Stimulated activated effector memory CD8-positive, alpha-beta T cell treated with anti-CD3 and anti-CD28 coated beads, Interleukin-12 subunit alpha, Interleukin-12 subunit beta, amount 100 ng/mL, for 72 hours (primary cell): ENCODE measurements around the gene EFCAB11.
A peak's percentile ranks its signal among the peaks of the same experiment; 100 is the strongest.

Source experiments
- ATAC-seq: fragments of 150-1000 bp; cut with Tn5 transposase; 2 replicates; pipeline ENCODE4 v1.10.0; 2021
- DNase-seq, 2 donors: peaks; one replicate each; pipeline ENCODE4 v3.0.0; 2021 to 2022; ENCODE audit warnings: low spot score in 2 of 2
- H3K27ac Mint-ChIP-seq: one replicate; pipeline ENCODE4 v1.8.0; 2022; ENCODE audit warnings: mild to moderate bottlenecking, mixed read lengths
- H3K36me3 Mint-ChIP-seq: one replicate; pipeline ENCODE4 v1.8.0; 2022; ENCODE audit warnings: mild to moderate bottlenecking, mixed read lengths
- H3K4me1 Mint-ChIP-seq: one replicate; pipeline ENCODE4 v1.8.0; 2022; ENCODE audit warnings: mixed read lengths
- H3K4me3 Mint-ChIP-seq: one replicate; pipeline ENCODE4 v1.8.0; 2022; ENCODE audit warnings: mild to moderate bottlenecking, mixed read lengths
- H3K9me3 Mint-ChIP-seq: one replicate; pipeline ENCODE4 v1.8.0; 2022; ENCODE audit warnings: mixed read lengths

EFCAB11 gene

GRCh38 chr14:89954070-89955021 lies at the start of gene EFCAB11:
EFCAB11 (minus strand) TSS chr14:89954730; CDS start chr14:89954660, 70 bp downstream.
- DNase-seq (peak; percentile 78 to 96), ATAC-seq (peak; percentile 83)
- H3K4me3 Mint-ChIP-seq: peak within 1 kb of the TSS; percentile 95
- peaks cover 59% of the 10 kb centered on the region for H3K36me3 Mint-ChIP-seq
- peak within 1 kb of the TSS; percentile 94 for H3K27ac Mint-ChIP-seq
- H3K9me3 Mint-ChIP-seq: no peaks in the 10 kb centered on the region
- H3K4me1 Mint-ChIP-seq: peaks cover 49% of the 10 kb centered on the region

GRCh38 chr14:90003526-90004307 lies 49.2 kb upstream of the EFCAB11 start:
- ATAC-seq: peak; percentile 81
- H3K4me1 Mint-ChIP-seq: peaks cover 10% of the 10 kb centered on the region

GRCh38 chr14:90000935-90001334 lies 46.4 kb upstream of the EFCAB11 start:
- Mint-ChIP-seq H3K36me3 (peaks cover 98% of the 10 kb centered on the region), H3K4me1 (peaks cover 16% of the 10 kb centered on the region), H3K9me3 (no peaks in the 10 kb centered on the region), H3K4me3 (no peak overlapping the region), H3K27ac (no peak overlapping the region)
- DNase-seq (no peak), ATAC-seq (no peak)

More at GRCh38 chr14:90003526-90004307, 49.2 kb upstream of the EFCAB11 start:
- Mint-ChIP-seq H3K4me3 (no peak overlapping the region), H3K9me3 (no peaks in the 10 kb centered on the region), H3K36me3 (peaks cover 98% of the 10 kb centered on the region), H3K27ac (no peak overlapping the region)
- no peak for DNase-seq

GRCh38 chr14:89996963-89997362 lies 42.4 kb upstream of the EFCAB11 start:
- H3K27ac Mint-ChIP-seq: no peak overlapping the region
- no peak overlapping the region for H3K4me3 Mint-ChIP-seq
- peaks cover 100% of the 10 kb centered on the region for H3K36me3 Mint-ChIP-seq
- H3K9me3 Mint-ChIP-seq: no peaks in the 10 kb centered on the region
- peaks cover 5% of the 10 kb centered on the region for H3K4me1 Mint-ChIP-seq
- ATAC-seq: no peak
- DNase-seq: no peak

GRCh38 chr14:89992273-89992672 lies 37.7 kb upstream of the EFCAB11 start:
- DNase-seq: no peak
- H3K4me1 Mint-ChIP-seq: peaks cover 5% of the 10 kb centered on the region
- no peak overlapping the region for H3K27ac Mint-ChIP-seq
- no peak overlapping the region for H3K4me3 Mint-ChIP-seq
- no peak for ATAC-seq
- H3K9me3 Mint-ChIP-seq: no peaks in the 10 kb centered on the region
- peaks cover 100% of the 10 kb centered on the region for H3K36me3 Mint-ChIP-seq

GRCh38 chr14:89990623-89991275 lies 36.2 kb upstream of the EFCAB11 start:
- Mint-ChIP-seq H3K27ac (peak overlapping the region; percentile 29), H3K36me3 (peaks cover 100% of the 10 kb centered on the region), H3K4me3 (no peak overlapping the region), H3K4me1 (no peaks in the 10 kb centered on the region), H3K9me3 (no peaks in the 10 kb centered on the region)
- no peak for DNase-seq
- no peak for ATAC-seq

- Mint-ChIP-seq H3K4me3 (no peak overlapping the region), H3K27ac (peak overlapping the region; percentile 29), H3K4me1 (no peaks in the 10 kb centered on the region), H3K36me3 (peaks cover 100% of the 10 kb centered on the region), H3K9me3 (no peaks in the 10 kb centered on the region)
- ATAC-seq: no peak
- DNase-seq: no peak
Observed at GRCh38 chr14:89990218-89990617, 35.7 kb upstream of the EFCAB11 start.

- no peaks in the 10 kb centered on the region for H3K9me3 Mint-ChIP-seq
- no peak overlapping the region for H3K4me3 Mint-ChIP-seq
- H3K36me3 Mint-ChIP-seq: peaks cover 100% of the 10 kb centered on the region
- no peaks in the 10 kb centered on the region for H3K4me1 Mint-ChIP-seq
- DNase-seq (no peak), ATAC-seq (no peak)
- no peak overlapping the region for H3K27ac Mint-ChIP-seq
Observed at GRCh38 chr14:89988787-89989186, 34.3 kb upstream of the EFCAB11 start.

GRCh38 chr14:89987161-89987475 lies 32.6 kb upstream of the EFCAB11 start:
- H3K27ac Mint-ChIP-seq: peak overlapping the region; percentile 41
- no peak overlapping the region for H3K4me3 Mint-ChIP-seq

GRCh38 chr14:89986462-89987160 lies 32.1 kb upstream of the EFCAB11 start:
- H3K36me3 Mint-ChIP-seq: peaks cover 100% of the 10 kb centered on the region
- ATAC-seq: no peak
- no peak for DNase-seq
- H3K4me3 Mint-ChIP-seq: no peak overlapping the region
- no peaks in the 10 kb centered on the region for H3K4me1 Mint-ChIP-seq
- no peaks in the 10 kb centered on the region for H3K9me3 Mint-ChIP-seq
- no peak overlapping the region for H3K27ac Mint-ChIP-seq

More at GRCh38 chr14:89987161-89987475, 32.6 kb upstream of the EFCAB11 start:
- DNase-seq (no peak), ATAC-seq (no peak)
- Mint-ChIP-seq H3K9me3 (no peaks in the 10 kb centered on the region), H3K36me3 (peaks cover 100% of the 10 kb centered on the region), H3K4me1 (no peaks in the 10 kb centered on the region)

- no peak overlapping the region for H3K4me3 Mint-ChIP-seq
- no peak overlapping the region for H3K27ac Mint-ChIP-seq
- DNase-seq (no peak), ATAC-seq (no peak)
- peaks cover 100% of the 10 kb centered on the region for H3K36me3 Mint-ChIP-seq
- no peaks in the 10 kb centered on the region for H3K4me1 Mint-ChIP-seq
- no peaks in the 10 kb centered on the region for H3K9me3 Mint-ChIP-seq
Observed at GRCh38 chr14:89983375-89983774, 28.8 kb upstream of the EFCAB11 start.

GRCh38 chr14:89978656-89979055 lies 24.1 kb upstream of the EFCAB11 start:
- DNase-seq (no peak), ATAC-seq (no peak)
- H3K36me3 Mint-ChIP-seq: peaks cover 100% of the 10 kb centered on the region
- H3K27ac Mint-ChIP-seq: no peak overlapping the region
- no peaks in the 10 kb centered on the region for H3K4me1 Mint-ChIP-seq
- H3K4me3 Mint-ChIP-seq: no peak overlapping the region
- no peaks in the 10 kb centered on the region for H3K9me3 Mint-ChIP-seq

- no peak overlapping the region for H3K27ac Mint-ChIP-seq
- H3K4me1 Mint-ChIP-seq: no peaks in the 10 kb centered on the region
- DNase-seq (no peak), ATAC-seq (no peak)
- H3K36me3 Mint-ChIP-seq: peaks cover 100% of the 10 kb centered on the region
- H3K9me3 Mint-ChIP-seq: no peaks in the 10 kb centered on the region
- H3K4me3 Mint-ChIP-seq: no peak overlapping the region
Observed at GRCh38 chr14:89977668-89978067, 23.1 kb upstream of the EFCAB11 start.

GRCh38 chr14:89973234-89973823 lies 18.8 kb upstream of the EFCAB11 start:
- Mint-ChIP-seq H3K9me3 (no peaks in the 10 kb centered on the region), H3K4me1 (no peaks in the 10 kb centered on the region), H3K36me3 (peaks cover 100% of the 10 kb centered on the region), H3K4me3 (no peak overlapping the region), H3K27ac (no peak overlapping the region)
- ATAC-seq (peak; percentile 57), DNase-seq (peak in 1 of 2 donors; percentile 62)
